ENCODE results near the gene PHAF1. TPM values are rescaled to one million over a fixed set of nuclear protein-coding genes. Genes with fewer than 3 reads are reported as not detected.
A peak's percentile ranks its signal among the peaks of the same experiment; 100 is the strongest.

The PHAF1 gene
- total and polyA plus RNA-seq, 2 of the 13 experiments (the other 11 are each of a cell fraction or from before 2014, with no cell fraction given), result 48.3 to 174 TPM

DNA sequence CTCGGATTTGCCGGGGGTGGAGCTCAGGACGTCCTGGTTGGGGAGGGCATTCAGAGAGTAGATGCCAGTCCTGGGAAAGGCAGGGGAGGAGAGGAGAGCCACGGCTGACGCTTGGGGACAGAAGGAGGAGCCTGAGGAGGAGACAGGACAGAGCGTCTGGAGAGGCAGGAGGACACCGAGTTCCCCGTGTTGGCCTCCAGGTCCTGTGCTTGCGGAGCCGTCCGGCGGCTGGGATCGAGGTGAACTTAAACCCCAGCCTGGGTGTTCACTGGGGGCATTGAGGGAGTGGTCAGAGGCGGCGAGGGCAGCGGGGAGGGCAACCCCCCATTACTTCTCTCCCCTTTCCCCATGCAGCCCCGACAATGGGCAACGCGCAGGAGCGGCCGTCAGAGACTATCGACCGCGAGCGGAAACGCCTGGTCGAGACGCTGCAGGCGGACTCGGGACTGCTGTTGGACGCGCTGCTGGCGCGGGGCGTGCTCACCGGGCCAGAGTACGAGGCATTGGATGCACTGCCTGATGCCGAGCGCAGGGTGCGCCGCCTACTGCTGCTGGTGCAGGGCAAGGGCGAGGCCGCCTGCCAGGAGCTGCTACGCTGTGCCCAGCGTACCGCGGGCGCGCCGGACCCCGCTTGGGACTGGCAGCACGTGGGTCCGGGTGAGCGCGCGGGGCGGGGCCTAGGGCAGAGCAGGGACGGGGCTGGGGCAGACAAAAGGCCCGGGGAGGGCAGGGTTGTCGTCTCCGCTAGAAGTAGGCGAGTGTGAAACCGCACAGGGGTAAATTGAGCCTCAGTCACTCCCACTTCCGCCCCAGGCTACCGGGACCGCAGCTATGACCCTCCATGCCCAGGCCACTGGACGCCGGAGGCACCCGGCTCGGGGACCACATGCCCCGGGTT lies 64.3 kb downstream of the PHAF1 start (continued):
- TF ChIP-seq ATF7-NPFF (CRISPR knock-in tag; IDR thresholded peaks at IDR 0.05; ENCODE audit: low read depth), result peak; percentile 98
- 0 out of 2 replicates have a peak, but pooled peaks have one; percentile 34 for TF ChIP-seq CHD2 (IDR thresholded peaks at IDR 0.05; ENCODE audit: low read depth, low read length)
- no peak for TF ChIP-seq BRCA1 (CRISPR knock-in tag; IDR thresholded peaks at IDR 0.05)
- peak; percentile 34; the same call in 1 of the 2 replicates for TF ChIP-seq SIN3A (IDR thresholded peaks at IDR 0.05; ENCODE audit: borderline replicate concordance, low read depth, low read length)
- TF ChIP-seq AGO1 (IDR thresholded peaks at IDR 0.05; ENCODE audit: low read depth, low read length, poor library complexity, severe bottlenecking), result peak; percentile 82
- peak; percentile 96 for TF ChIP-seq SALL1 (CRISPR knock-in tag; IDR thresholded peaks at IDR 0.05)
- TF ChIP-seq ZNF30 (CRISPR knock-in tag; IDR thresholded peaks at IDR 0.05), result peak; percentile 86; the same call in 1 of the 2 replicates
- TF ChIP-seq THAP11 (CRISPR knock-in tag; IDR thresholded peaks at IDR 0.05), result peak; percentile 71; the same call in 1 of the 2 replicates
- peak; percentile 94 to 96 for TF ChIP-seq HMGXB4 (CRISPR knock-in tag; IDR thresholded peaks at IDR 0.05; ENCODE audit: borderline replicate concordance in 1 of 2, low read depth in 1 of 2)
- TF ChIP-seq CC2D1A (CRISPR knock-in tag; IDR thresholded peaks at IDR 0.05), result peak; percentile 39; the same call in 1 of the 2 replicates
- TF ChIP-seq NFKB2 (CRISPR knock-in tag; IDR thresholded peaks at IDR 0.05; ENCODE audit: borderline replicate concordance), result peak; percentile 83; the same call in 1 of the 2 replicates
- TF ChIP-seq, protein P1, sequence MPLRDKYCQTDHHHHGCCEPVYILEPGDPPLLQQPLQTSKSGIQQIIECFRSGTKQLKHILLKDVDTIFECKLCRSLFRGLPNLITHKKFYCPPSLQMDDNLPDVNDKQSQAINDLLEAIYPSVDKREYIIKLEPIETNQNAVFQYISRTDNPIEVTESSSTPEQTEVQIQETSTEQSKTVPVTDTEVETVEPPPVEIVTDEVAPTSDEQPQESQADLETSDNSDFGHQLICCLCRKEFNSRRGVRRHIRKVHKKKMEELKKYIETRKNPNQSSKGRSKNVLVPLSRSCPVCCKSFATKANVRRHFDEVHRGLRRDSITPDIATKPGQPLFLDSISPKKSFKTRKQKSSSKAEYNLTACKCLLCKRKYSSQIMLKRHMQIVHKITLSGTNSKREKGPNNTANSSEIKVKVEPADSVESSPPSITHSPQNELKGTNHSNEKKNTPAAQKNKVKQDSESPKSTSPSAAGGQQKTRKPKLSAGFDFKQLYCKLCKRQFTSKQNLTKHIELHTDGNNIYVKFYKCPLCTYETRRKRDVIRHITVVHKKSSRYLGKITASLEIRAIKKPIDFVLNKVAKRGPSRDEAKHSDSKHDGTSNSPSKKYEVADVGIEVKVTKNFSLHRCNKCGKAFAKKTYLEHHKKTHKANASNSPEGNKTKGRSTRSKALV (CRISPR knock-in tag; IDR thresholded peaks at IDR 0.05), result peak; percentile 99
- TF ChIP-seq ZNF850 (CRISPR knock-in tag; conservative IDR thresholded peaks at IDR 0.05), result no peak
- no peak for TF ChIP-seq ZNF569 (CRISPR knock-in tag; IDR thresholded peaks at IDR 0.05; ENCODE audit: borderline replicate concordance)
- TF ChIP-seq DNMT1 (CRISPR knock-in tag; IDR thresholded peaks at IDR 0.05), result peak; percentile 78; the same call in 1 of the 2 replicates
- TF ChIP-seq ZNF563 (CRISPR knock-in tag; IDR thresholded peaks at IDR 0.05), result peak; percentile 73; the same call in 1 of the 2 replicates
- TF ChIP-seq ARNTL (CRISPR knock-in tag; IDR thresholded peaks at IDR 0.05), result peak; percentile 88
- peak; percentile 98 for TF ChIP-seq ZBTB38 (CRISPR knock-in tag; IDR thresholded peaks at IDR 0.05)
- peak; percentile 96 for TF ChIP-seq HNRNPLL (IDR thresholded peaks at IDR 0.05; ENCODE audit: low read depth, low read length, poor library complexity, severe bottlenecking)
- TF ChIP-seq ZFX (CRISPR knock-in tag; IDR thresholded peaks at IDR 0.05; ENCODE audit: low read depth), result peak; percentile 91
- TF ChIP-seq ZZZ3 (CRISPR knock-in tag; IDR thresholded peaks at IDR 0.05; ENCODE audit: borderline replicate concordance), result peak; percentile 84; the same call in 1 of the 2 replicates
- peak; percentile 90 for TF ChIP-seq TFDP2 (CRISPR knock-in tag; IDR thresholded peaks at IDR 0.05)
- TF ChIP-seq TARDBP (CRISPR knock-in tag; IDR thresholded peaks at IDR 0.05), result peak; percentile 91
- no peak for TF ChIP-seq RFX1 (IDR thresholded peaks at IDR 0.05)
- no peak for TF ChIP-seq U2AF1 (optimal IDR thresholded peaks at IDR 0.05; ENCODE audit: low read depth, low read length)

Data from HepG2 (cell line).